CD4-positive, alpha-beta T cell treated with Interleukin-17A for 1 hour (primary cell): ENCODE measurements around the gene ENDOU.

Experiments
- DNase-seq: peaks from one replicate; pipeline ENCODE4 v3.0.0-alpha.2; 2020

ENDOU gene

GRCh38 chr12:47742253-47742825, 17.0 kb upstream of the ENDOU start:
- peak; percentile 75 for DNase-seq

GRCh38 chr12:47741340-47741703, 16.0 kb upstream of the ENDOU start:
- DNase-seq = peak; percentile 83

- no peak for DNase-seq
Measured at GRCh38 chr12:47740606-47741339, 15.5 kb upstream of the ENDOU start.

GRCh38 chr12:47739979-47740378, 14.7 kb upstream of the ENDOU start:
- DNase-seq = no peak

- DNase-seq = no peak
Measured at GRCh38 chr12:47739297-47739696, 14.0 kb upstream of the ENDOU start.

- DNase-seq = no peak
Measured at GRCh38 chr12:47737936-47738594, 12.8 kb upstream of the ENDOU start.

- DNase-seq = no peak
Measured at GRCh38 chr12:47736877-47737676, 11.8 kb upstream of the ENDOU start.

- no peak for DNase-seq
Measured at GRCh38 chr12:47736216-47736615, 10.9 kb upstream of the ENDOU start.

- DNase-seq = no peak
Measured at GRCh38 chr12:47735649-47736048, 10.4 kb upstream of the ENDOU start.

GRCh38 chr12:47734725-47735480, 9.6 kb upstream of the ENDOU start:
- no peak for DNase-seq

- DNase-seq = no peak
Measured at GRCh38 chr12:47733142-47733541, 7.9 kb upstream of the ENDOU start.

- DNase-seq = no peak
Measured at GRCh38 chr12:47732504-47732903, 7.2 kb upstream of the ENDOU start.

- no peak for DNase-seq
Measured at GRCh38 chr12:47731723-47732122, 6.4 kb upstream of the ENDOU start.

- no peak for DNase-seq
Measured at GRCh38 chr12:47730341-47730744, 5.1 kb upstream of the ENDOU start.

GRCh38 chr12:47729233-47729632, 3.9 kb upstream of the ENDOU start:
- no peak for DNase-seq

GRCh38 chr12:47725893-47726292, 603 bp upstream of the ENDOU start:
- DNase-seq = no peak

- DNase-seq = no peak
Measured at GRCh38 chr12:47722941-47723631, 2.2 kb downstream of the ENDOU start.

GRCh38 chr12:47722136-47722834, 3.0 kb downstream of the ENDOU start:
- no peak for DNase-seq

GRCh38 chr12:47721431-47721973, 3.8 kb downstream of the ENDOU start:
- DNase-seq = peak; percentile 36

GRCh38 chr12:47718531-47718930, 6.8 kb downstream of the ENDOU start:
- DNase-seq = no peak
